ENCODE data around the gene MAPK4.

GRCh38 chr18:50578651-50579050, 18.8 kb downstream of the MAPK4 start:
- no peak for TF ChIP-seq CTCF (IDR thresholded peaks at IDR 0.05)
- no peak for TF ChIP-seq POLR2A (IDR thresholded peaks at IDR 0.05)
- TF ChIP-seq POLR2AphosphoS5 (IDR thresholded peaks at IDR 0.05): no peak

Data from prostate gland (tissue), 2 donors.